ENCODE results near the gene MACROH2A1. TPM values are rescaled to one million over a fixed set of nuclear protein-coding genes. Genes with fewer than 3 reads are reported as not detected.

The MACROH2A1 gene
- total RNA-seq, 1 donor from 2014 or later, result 179 TPM

GRCh38 chr5:135379046-135379654 lies 19.9 kb downstream of the MACROH2A1 start:
- Histone ChIP-seq H3K4me1 (peaks cover 5% of the 10 kb centered on the region), H3K36me3 (peaks cover 85% of the 10 kb centered on the region), H3K27ac (no peak overlapping the region), H3K4me3 (no peak overlapping the region), H3K27me3 (no peaks in the 10 kb centered on the region), H3K9me3 (no peaks in the 10 kb centered on the region)
- no peak for ATAC-seq
- no peak for TF ChIP-seq CTCF (IDR thresholded peaks at IDR 0.05)
- DNase-seq, result no peak
- intact Hi-C loops (cut with DNase I), result no loop called here

GRCh38 chr5:135377751-135378680 lies 21.0 kb downstream of the MACROH2A1 start:
- intact Hi-C loops (cut with DNase I), result no loop called here

GRCh38 chr5:135376961-135377624 lies 21.9 kb downstream of the MACROH2A1 start:
- peaks cover 73% of the 10 kb centered on the region for H3K36me3 ChIP-seq
- H3K4me3 ChIP-seq, result no peak overlapping the region
- no peak for DNase-seq
- H3K27me3 ChIP-seq, result no peaks in the 10 kb centered on the region
- no peak overlapping the region for H3K27ac ChIP-seq
- TF ChIP-seq CTCF (IDR thresholded peaks at IDR 0.05), result no peak
- ATAC-seq, result peak; percentile 47
- H3K4me1 ChIP-seq, result peaks cover 24% of the 10 kb centered on the region
- no peaks in the 10 kb centered on the region for H3K9me3 ChIP-seq
- intact Hi-C loops (cut with DNase I), result no loop called here

More at GRCh38 chr5:135377751-135378680, 21.0 kb downstream of the MACROH2A1 start:
- no peaks in the 10 kb centered on the region for H3K27me3 ChIP-seq
- peaks cover 81% of the 10 kb centered on the region for H3K36me3 ChIP-seq
- H3K4me1 ChIP-seq, result peaks cover 15% of the 10 kb centered on the region
- DNase-seq, result no peak
- no peak overlapping the region for H3K4me3 ChIP-seq
- no peak overlapping the region for H3K27ac ChIP-seq
- ATAC-seq, result peak; percentile 48
- no peaks in the 10 kb centered on the region for H3K9me3 ChIP-seq
- TF ChIP-seq CTCF (IDR thresholded peaks at IDR 0.05), result no peak

GRCh38 chr5:135375040-135375793 lies 23.8 kb downstream of the MACROH2A1 start:
- ATAC-seq, result no peak
- intact Hi-C loops (cut with DNase I), result no loop called here
- TF ChIP-seq CTCF (IDR thresholded peaks at IDR 0.05), result no peak
- H3K27me3 ChIP-seq, result no peaks in the 10 kb centered on the region
- peaks cover 58% of the 10 kb centered on the region for H3K36me3 ChIP-seq
- H3K27ac ChIP-seq, result no peak overlapping the region
- H3K4me1 ChIP-seq, result peaks cover 29% of the 10 kb centered on the region
- DNase-seq, result no peak
- H3K4me3 ChIP-seq, result no peak overlapping the region
- no peaks in the 10 kb centered on the region for H3K9me3 ChIP-seq
